Stimulated activated memory B cell treated with anti-CD40 and anti-IgM and Interleukin-4, amounts not matched to agents 10 μg/mL and 1 μg/mL and 100 μg/mL, for 72 hours (primary cell): Measurements from ENCODE around the gene FAM78B.

ENCODE experiments used
- ATAC-seq: fragments of 150-1000 bp; cut with Tn5 transposase; 2 replicates; pipeline ENCODE4 v1.10.0; 2021
- H3K27ac Mint-ChIP-seq: one replicate; pipeline ENCODE4 v1.8.0; 2022; ENCODE audit warnings: mild to moderate bottlenecking, mixed read lengths
- H3K27me3 Mint-ChIP-seq: one replicate; pipeline ENCODE4 v1.8.0; 2022; ENCODE audit warnings: mixed read lengths
- H3K36me3 Mint-ChIP-seq: one replicate; pipeline ENCODE4 v1.8.0; 2022; ENCODE audit warnings: mixed read lengths
- H3K4me1 Mint-ChIP-seq: one replicate; pipeline ENCODE4 v1.8.0; 2022; ENCODE audit warnings: mixed read lengths
- H3K4me3 Mint-ChIP-seq: one replicate; pipeline ENCODE4 v1.8.0; 2022; ENCODE audit warnings: mild to moderate bottlenecking, moderate library complexity, mixed read lengths
- H3K9me3 Mint-ChIP-seq: one replicate; pipeline ENCODE4 v1.8.0; 2022; ENCODE audit warnings: mixed read lengths

Gene FAM78B

GRCh38 chr1:166031932-166032571, 134.7 kb downstream of the FAM78B start:
- Mint-ChIP-seq H3K4me1 (no peaks in the 10 kb centered on the region), H3K36me3 (no peaks in the 10 kb centered on the region), H3K27me3 (peaks cover 25% of the 10 kb centered on the region), H3K9me3 (no peaks in the 10 kb centered on the region), H3K4me3 (no peak overlapping the region), H3K27ac (no peak overlapping the region)
- no peak for ATAC-seq

DNA sequence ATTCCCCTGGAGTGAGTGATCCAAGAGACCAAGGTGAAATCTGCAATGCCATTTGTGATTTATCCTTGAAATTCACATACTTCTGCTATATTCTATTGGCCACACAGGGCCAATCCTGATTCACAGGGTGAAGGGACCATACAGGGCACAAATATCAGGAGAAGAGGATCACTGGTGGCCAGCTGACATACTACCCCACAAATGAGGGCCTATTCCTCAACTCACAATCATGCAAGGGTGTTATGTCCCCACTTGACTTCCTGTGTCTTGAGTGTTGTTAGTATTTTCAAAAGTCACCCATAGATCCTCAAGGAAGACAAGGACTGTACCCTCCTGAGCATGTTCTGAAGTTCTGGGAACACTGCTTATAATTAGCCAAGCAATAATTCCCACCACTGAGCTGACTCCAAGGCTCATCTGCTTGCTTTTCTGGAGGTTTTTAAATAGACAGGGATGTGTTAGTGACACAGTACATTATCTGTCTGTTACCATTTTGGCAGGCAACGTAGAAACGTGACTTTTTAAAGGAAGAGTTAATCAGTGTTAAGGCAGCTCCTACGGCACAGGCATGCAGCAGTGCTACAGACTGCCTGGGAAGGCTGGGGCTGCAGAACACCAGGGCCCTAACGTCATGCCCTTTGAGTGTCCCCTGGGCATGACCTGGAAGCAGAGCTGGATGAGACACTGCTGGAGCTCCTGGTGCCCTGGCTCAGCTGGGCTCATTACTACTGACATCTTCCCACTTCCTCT, 137.4 kb downstream of the FAM78B start:
- Mint-ChIP-seq H3K27ac (no peak overlapping the region), H3K36me3 (no peaks in the 10 kb centered on the region), H3K9me3 (no peaks in the 10 kb centered on the region), H3K27me3 (peaks cover 31% of the 10 kb centered on the region), H3K4me3 (no peak overlapping the region), H3K4me1 (no peaks in the 10 kb centered on the region)
- ATAC-seq = no peak

GRCh38 chr1:166026555-166026954, 140.2 kb downstream of the FAM78B start:
- no peaks in the 10 kb centered on the region for H3K36me3 Mint-ChIP-seq
- ATAC-seq = no peak

GRCh38 chr1:166026143-166026542, 140.7 kb downstream of the FAM78B start:
- no peak overlapping the region for H3K27ac Mint-ChIP-seq
- H3K4me1 Mint-ChIP-seq = no peaks in the 10 kb centered on the region
- H3K9me3 Mint-ChIP-seq = no peaks in the 10 kb centered on the region
- no peaks in the 10 kb centered on the region for H3K36me3 Mint-ChIP-seq
- no peak overlapping the region for H3K4me3 Mint-ChIP-seq
- no peak for ATAC-seq
- H3K27me3 Mint-ChIP-seq = peaks cover 36% of the 10 kb centered on the region

More at GRCh38 chr1:166026555-166026954, 140.2 kb downstream of the FAM78B start:
- Mint-ChIP-seq H3K9me3 (no peaks in the 10 kb centered on the region), H3K4me3 (no peak overlapping the region), H3K27ac (no peak overlapping the region), H3K27me3 (peaks cover 36% of the 10 kb centered on the region), H3K4me1 (no peaks in the 10 kb centered on the region)

DNA sequence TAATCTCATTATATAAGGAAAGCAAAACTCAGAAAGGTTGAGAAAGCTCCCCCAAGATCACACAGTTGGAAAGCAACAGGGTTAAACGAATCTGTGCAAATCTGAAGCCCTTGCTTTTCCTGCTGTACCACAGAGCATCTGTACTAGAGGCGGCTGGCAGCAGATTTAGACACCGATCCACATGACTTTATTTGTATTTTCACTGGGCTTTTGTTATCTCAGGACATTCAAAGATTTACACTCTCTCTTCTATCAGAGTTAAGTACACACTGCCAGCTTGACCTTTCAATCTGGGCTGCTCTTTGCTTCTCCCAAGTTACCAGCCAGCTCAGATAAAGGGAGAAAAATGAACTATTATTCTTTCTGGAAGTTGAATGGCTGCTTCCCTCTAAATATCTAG, 146.6 kb downstream of the FAM78B start:
- no peaks in the 10 kb centered on the region for H3K9me3 Mint-ChIP-seq
- peaks cover 29% of the 10 kb centered on the region for H3K27me3 Mint-ChIP-seq
- H3K36me3 Mint-ChIP-seq = no peaks in the 10 kb centered on the region
- H3K4me3 Mint-ChIP-seq = no peak overlapping the region
- no peak overlapping the region for H3K27ac Mint-ChIP-seq
- no peak for ATAC-seq
- no peaks in the 10 kb centered on the region for H3K4me1 Mint-ChIP-seq
